ENCODE results near the gene KRTAP10-11.
"Not testable (repeated sequence)": the region's sequence is repeated elsewhere in the genome, so short reads cannot be mapped to it uniquely, and the experiment has no call there.

Gene KRTAP10-11

GRCh38 chr21:44666401-44667320 is 20.4 kb downstream of the KRTAP10-11 start, which contains the start of gene KRTAP12-2:
Gene KRTAP12-2, minus strand, starts transcription at chr21:44666927. Its CDS starts 41 bp downstream, at chr21:44666886.
- DNase-seq (ENCODE audit: low spot score), result no peak

- no peak for DNase-seq (ENCODE audit: low spot score)
These were observed 21.4 kb downstream of the KRTAP10-11 start for GRCh38 chr21:44667612-44668011.

- DNase-seq (ENCODE audit: low spot score), result no peak
These were observed 24.6 kb downstream of the KRTAP10-11 start for GRCh38 chr21:44670642-44671432.

GRCh38 chr21:44671911-44672310 is 25.7 kb downstream of the KRTAP10-11 start:
- no peak for DNase-seq (ENCODE audit: low spot score)

GRCh38 chr21:44677881-44678280 is 31.7 kb downstream of the KRTAP10-11 start:
- no peak for DNase-seq (ENCODE audit: low spot score)

GRCh38 chr21:44681152-44681551 is 34.9 kb downstream of the KRTAP10-11 start:
- no peak for DNase-seq (ENCODE audit: low spot score)

- DNase-seq (ENCODE audit: low spot score), result no peak
These were observed 35.8 kb downstream of the KRTAP10-11 start, which contains the start of gene KRTAP12-1 for GRCh38 chr21:44681861-44682579. Gene KRTAP12-1, minus strand, starts transcription at chr21:44682163. Its CDS starts 40 bp downstream, at chr21:44682123.

GRCh38 chr21:44682580-44683151 is 36.5 kb downstream of the KRTAP10-11 start:
- no peak for DNase-seq (ENCODE audit: low spot score)

GRCh38 chr21:44684077-44684476 is 37.9 kb downstream of the KRTAP10-11 start:
- no peak for DNase-seq (ENCODE audit: low spot score)

- no peak for DNase-seq (ENCODE audit: low spot score)
These were observed 38.3 kb downstream of the KRTAP10-11 start for GRCh38 chr21:44684483-44684882.

- DNase-seq (ENCODE audit: low spot score), result not testable (repeated sequence)
These were observed 38.8 kb downstream of the KRTAP10-11 start for GRCh38 chr21:44685050-44685449.

GRCh38 chr21:44686000-44686781 is 40.0 kb downstream of the KRTAP10-11 start:
- DNase-seq (ENCODE audit: low spot score), result no peak

GRCh38 chr21:44686843-44687561 is 40.8 kb downstream of the KRTAP10-11 start:
- DNase-seq (ENCODE audit: low spot score), result no peak

- no peak for DNase-seq (ENCODE audit: low spot score)
These were observed 41.5 kb downstream of the KRTAP10-11 start for GRCh38 chr21:44687671-44688070.

- DNase-seq (ENCODE audit: low spot score), result not testable (repeated sequence)
These were observed 43.5 kb downstream of the KRTAP10-11 start for GRCh38 chr21:44689740-44690139.

GRCh38 chr21:44691686-44692085 is 45.5 kb downstream of the KRTAP10-11 start:
- no peak for DNase-seq (ENCODE audit: low spot score)

GRCh38 chr21:44692798-44693512 is 46.7 kb downstream of the KRTAP10-11 start:
- DNase-seq (ENCODE audit: low spot score), result no peak

GRCh38 chr21:44694776-44695175 is 48.6 kb downstream of the KRTAP10-11 start:
- no peak for DNase-seq (ENCODE audit: low spot score)

- DNase-seq (ENCODE audit: low spot score), result no peak
These were observed 49.0 kb downstream of the KRTAP10-11 start for GRCh38 chr21:44695184-44695583.
